Measurements from ENCODE around the gene SPATA31D1. TPM values are rescaled to one million over a fixed set of nuclear protein-coding genes. Genes with fewer than 3 reads are reported as not detected.

Gene SPATA31D1
- not detected in 2 replicates for total RNA-seq

GRCh38 chr9:81988472-81988871 lies at the start of gene SPATA31D1:
SPATA31D1 (plus strand) TSS chr9:81988772; CDS start chr9:81988819, 47 bp downstream.

GRCh38 chr9:81943393-81943792 lies 45.2 kb upstream of the SPATA31D1 start, which contains the start of gene SPATA31D3:
SPATA31D3 (plus strand) TSS chr9:81943500; CDS start chr9:81943586, 86 bp downstream.

Other genes with a start within 250 kb of the SPATA31D1 start
- gene SPATA31D4, start 60.3 kb upstream of the SPATA31D1 start, total RNA-seq: not detected in 2 replicates
- gene SPATA31D3, start 45.3 kb upstream of the SPATA31D1 start, total RNA-seq: not detected in 2 replicates

Data from epithelial cell of alveolus of lung (primary cell).